NCI-H446 treated with DMSO at 0.1 percent for 48 hours (cell line): Measurements from ENCODE around the gene MYL6B.
A peak's percentile ranks its signal among the peaks of the same experiment; 100 is the strongest.

Source experiments
- DNase-seq: peaks from one replicate; lab custom pipeline; 2025; lab: John Stamatoyannopoulos, UW

The MYL6B gene

GRCh38 chr12:56122637-56123036, 29.8 kb upstream of the MYL6B start:
- no peak for DNase-seq

GRCh38 chr12:56124133-56124532, 28.3 kb upstream of the MYL6B start:
- DNase-seq, result no peak

- no peak for DNase-seq
These were observed 25.6 kb upstream of the MYL6B start for GRCh38 chr12:56126732-56127239.

- DNase-seq, result no peak
These were observed 24.9 kb upstream of the MYL6B start for GRCh38 chr12:56127485-56127887.

- DNase-seq, result peak; percentile 99
These were observed 24.3 kb upstream of the MYL6B start, which contains the start of gene ESYT1 for GRCh38 chr12:56127888-56128669. Gene ESYT1 (plus strand): TSS chr12:56128267. CDS start chr12:56128320, 53 bp downstream.

GRCh38 chr12:56128670-56129205, 23.6 kb upstream of the MYL6B start:
- no peak for DNase-seq

GRCh38 chr12:56129206-56129941, 23.0 kb upstream of the MYL6B start:
- DNase-seq, result no peak

GRCh38 chr12:56129942-56130495, 22.4 kb upstream of the MYL6B start:
- no peak for DNase-seq

GRCh38 chr12:56130876-56131275, 21.5 kb upstream of the MYL6B start:
- no peak for DNase-seq

- no peak for DNase-seq
These were observed 17.5 kb upstream of the MYL6B start for GRCh38 chr12:56134897-56135296.

- no peak for DNase-seq
These were observed 14.4 kb upstream of the MYL6B start for GRCh38 chr12:56137853-56138571.

- DNase-seq, result no peak
These were observed 10.2 kb upstream of the MYL6B start for GRCh38 chr12:56141946-56142784.

- no peak for DNase-seq
These were observed 9.2 kb upstream of the MYL6B start for GRCh38 chr12:56143217-56143616.

GRCh38 chr12:56143870-56144269, 8.5 kb upstream of the MYL6B start:
- no peak for DNase-seq

- DNase-seq, result no peak
These were observed 7.2 kb upstream of the MYL6B start for GRCh38 chr12:56145217-56145616.

GRCh38 chr12:56146492-56147460, 5.6 kb upstream of the MYL6B start:
- DNase-seq, result no peak

- no peak for DNase-seq
These were observed 1.8 kb upstream of the MYL6B start for GRCh38 chr12:56150563-56150962.

GRCh38 chr12:56151672-56152131, 685 bp upstream of the MYL6B start:
- no peak for DNase-seq
